NCI-H2029 (cell line): ENCODE results near the gene TMEM244.
"Not testable (repeated sequence)": the region's sequence is repeated elsewhere in the genome, so short reads cannot be mapped to it uniquely, and the experiment has no call there.

Experiments
- DNase-seq: peaks from one replicate; lab custom pipeline; 2025; lab: John Stamatoyannopoulos, UW

The TMEM244 gene, protein sequence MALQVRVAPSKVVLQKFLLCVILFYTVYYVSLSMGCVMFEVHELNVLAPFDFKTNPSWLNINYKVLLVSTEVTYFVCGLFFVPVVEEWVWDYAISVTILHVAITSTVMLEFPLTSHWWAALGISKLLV

GRCh38 chr6:129860908-129861665 lies at the start of gene TMEM244:
TSS of gene TMEM244 (minus strand) at chr6:129861315. CDS start at chr6:129861188, 127 bp downstream.
- no peak for DNase-seq

DNA sequence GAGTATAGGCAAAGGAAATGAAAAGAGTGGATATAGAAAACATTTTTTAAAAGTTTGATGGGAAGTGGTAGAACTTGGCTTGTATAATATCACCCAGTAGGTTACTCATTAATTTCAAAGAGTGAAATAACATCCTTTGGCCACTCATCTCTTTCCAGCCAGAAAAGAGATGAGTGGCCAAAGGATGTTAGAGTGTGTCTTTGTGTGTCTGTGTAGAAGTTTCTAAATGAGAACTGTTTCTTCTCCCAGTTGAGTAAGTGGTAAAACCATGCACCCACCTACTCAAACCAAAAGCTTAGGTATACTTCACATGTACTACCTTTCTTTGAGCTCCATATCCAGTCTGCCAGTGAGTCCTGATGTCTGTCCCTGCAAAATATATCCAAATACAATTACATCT lies 47.7 kb upstream of the TMEM244 start:
- DNase-seq, result no peak

GRCh38 chr6:129908356-129908755 lies 47.2 kb upstream of the TMEM244 start:
- DNase-seq, result no peak

- no peak for DNase-seq
Measured at GRCh38 chr6:129906515-129907077, 45.5 kb upstream of the TMEM244 start.

GRCh38 chr6:129903082-129903481 lies 42.0 kb upstream of the TMEM244 start:
- no peak for DNase-seq

DNA sequence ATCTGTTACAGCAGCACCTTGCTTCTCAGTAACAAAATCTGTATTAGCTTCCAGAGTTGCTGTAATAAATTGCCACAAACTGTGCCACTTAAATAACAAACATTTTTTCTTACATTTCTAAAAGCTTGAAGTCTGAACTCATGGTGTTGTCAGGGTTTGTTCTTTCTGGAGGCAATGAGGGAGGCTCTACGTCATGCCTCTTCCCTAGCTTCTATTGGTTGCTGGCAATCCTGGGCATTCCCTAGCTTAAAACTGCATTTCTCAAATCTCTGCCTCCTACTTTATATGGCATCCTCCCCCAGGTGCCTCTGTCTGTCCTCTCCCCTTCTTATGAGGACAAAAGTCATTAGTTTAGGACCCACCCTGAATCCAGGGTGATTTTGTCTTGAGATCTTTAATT lies 41.6 kb upstream of the TMEM244 start:
- DNase-seq, result no peak

DNA sequence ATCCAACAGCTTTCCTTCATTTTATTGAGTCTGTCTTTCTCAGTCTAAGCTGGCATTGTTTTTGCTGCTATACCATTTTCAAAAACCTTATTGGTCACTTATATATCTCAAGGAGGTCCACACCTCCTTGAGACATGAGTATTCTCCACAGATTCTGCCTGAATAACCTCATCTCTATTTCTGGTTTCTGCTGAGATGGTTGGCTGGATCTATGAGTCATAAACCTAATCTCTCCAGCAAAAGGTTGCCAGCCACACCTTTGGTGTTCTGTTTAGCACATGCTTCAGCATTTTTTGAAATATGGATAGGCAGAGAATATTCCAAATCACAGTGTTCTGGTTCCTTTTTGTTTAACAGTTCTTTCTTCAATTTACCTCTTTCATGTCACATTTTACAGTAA lies 40.8 kb upstream of the TMEM244 start:
- no peak for DNase-seq

DNA sequence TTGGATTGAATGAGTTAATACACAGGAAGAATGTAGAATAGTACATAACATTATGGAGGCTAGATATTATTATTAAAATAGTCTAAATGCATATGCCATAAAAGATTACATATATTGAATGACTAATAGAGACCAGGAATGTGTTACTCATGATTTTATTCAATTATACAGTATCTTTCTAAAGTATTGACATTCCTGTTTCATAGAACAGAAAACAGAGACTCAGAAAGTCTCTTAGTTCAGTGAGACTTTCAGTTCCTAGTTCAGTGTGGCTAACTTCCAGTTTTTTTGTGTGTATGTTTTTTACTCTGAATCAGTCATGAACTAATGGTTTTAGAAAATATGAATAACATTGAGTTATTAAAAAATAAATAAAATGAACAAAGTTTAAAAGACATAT lies 34.6 kb upstream of the TMEM244 start:
- no peak for DNase-seq

GRCh38 chr6:129894921-129895320 lies 33.8 kb upstream of the TMEM244 start:
- no peak for DNase-seq

DNA sequence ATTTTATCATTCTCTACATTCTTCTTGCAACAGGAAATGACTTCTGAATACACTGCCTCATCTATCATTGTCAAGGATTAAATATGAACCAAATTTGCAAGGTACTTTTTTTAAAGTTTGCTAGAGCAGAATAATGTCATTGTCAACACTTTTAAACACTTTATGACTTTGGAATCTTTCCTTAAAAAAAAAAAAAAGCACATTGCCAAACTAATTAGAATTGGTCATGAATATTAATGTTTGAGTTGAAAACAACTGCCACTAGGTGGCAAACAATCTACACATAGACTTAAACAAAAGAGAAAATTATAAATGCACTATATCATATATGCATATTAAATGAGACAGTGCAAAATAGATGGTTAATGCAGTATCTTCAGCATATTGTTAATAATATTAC lies 32.5 kb upstream of the TMEM244 start:
- no peak for DNase-seq

- no peak for DNase-seq
Measured at GRCh38 chr6:129890701-129891100, 29.6 kb upstream of the TMEM244 start.

- no peak for DNase-seq
Measured at GRCh38 chr6:129890164-129890563, 29.0 kb upstream of the TMEM244 start.

- DNase-seq, result no peak
Measured at GRCh38 chr6:129889580-129889979, 28.5 kb upstream of the TMEM244 start.

GRCh38 chr6:129886401-129887155 lies 25.5 kb upstream of the TMEM244 start:
- no peak for DNase-seq

- no peak for DNase-seq
Measured at GRCh38 chr6:129884211-129884610, 23.1 kb upstream of the TMEM244 start.

DNA sequence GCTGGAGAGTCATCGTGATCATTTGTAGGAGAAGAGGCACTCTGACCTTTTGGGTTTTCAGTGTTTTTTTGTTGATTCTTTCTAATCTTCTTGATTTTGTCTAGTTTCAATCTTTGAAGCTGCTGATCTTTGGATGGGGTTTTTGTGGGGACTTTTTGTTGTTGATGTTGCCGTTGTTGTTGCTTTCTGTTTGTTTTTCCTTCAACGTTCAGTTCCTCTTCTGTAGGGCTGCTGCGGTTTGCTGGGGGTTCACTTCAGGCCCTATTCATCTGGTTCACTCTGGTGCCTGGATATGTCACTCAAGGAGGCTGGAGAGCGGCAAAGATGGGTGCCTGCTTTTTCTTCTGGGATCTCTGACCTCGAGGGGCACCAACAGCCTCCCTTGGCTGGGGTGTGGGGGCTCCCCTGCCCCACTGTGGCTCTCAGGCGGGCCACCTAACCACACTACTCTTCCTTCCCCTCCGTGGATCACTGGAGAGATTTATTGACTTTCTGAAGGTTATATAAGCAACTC lies 21.5 kb upstream of the TMEM244 start:
- no peak for DNase-seq

GRCh38 chr6:129877894-129878293 lies 16.8 kb upstream of the TMEM244 start:
- DNase-seq, result not testable (repeated sequence)

DNA sequence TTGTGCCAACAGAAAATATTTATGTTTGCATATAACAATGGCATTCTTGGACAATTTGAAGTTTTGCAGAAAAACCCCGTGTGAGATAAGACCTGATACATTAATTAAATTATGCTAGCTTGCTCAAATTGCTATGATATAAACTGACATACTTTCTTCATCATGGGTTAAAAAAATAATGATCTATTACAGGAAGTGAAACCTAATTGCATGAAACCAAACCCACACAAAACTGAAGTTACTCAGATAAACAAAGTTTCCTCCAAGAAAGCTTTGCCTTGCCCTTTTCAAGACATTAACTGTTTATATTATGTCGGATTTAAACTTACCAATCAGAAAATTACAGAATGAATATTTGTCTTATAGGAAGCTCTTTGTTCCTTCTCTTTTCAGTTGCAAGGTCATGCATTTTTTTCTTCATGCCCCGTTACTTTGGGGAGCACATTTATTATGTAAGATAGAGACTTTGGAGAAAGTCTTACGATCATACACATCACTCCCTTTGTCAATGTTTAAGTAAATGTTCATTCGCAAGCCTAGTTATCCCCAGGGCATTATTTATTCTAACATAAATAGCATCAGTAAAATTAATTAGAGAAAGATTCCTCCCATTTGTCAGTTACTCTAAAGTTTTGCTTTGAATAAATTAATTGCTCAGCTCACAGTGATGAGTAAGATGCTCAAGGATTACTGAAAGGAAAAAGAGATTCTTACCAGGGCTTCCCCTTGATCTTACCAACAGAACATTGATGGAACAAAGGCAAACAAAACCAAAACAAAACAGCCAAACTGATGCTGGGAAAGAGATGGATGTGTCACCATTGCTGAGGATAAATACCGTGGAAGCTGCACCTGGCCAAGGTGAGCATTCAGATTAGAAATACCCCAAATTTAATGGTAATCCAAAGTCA lies 14.8 kb upstream of the TMEM244 start:
- no peak for DNase-seq

DNA sequence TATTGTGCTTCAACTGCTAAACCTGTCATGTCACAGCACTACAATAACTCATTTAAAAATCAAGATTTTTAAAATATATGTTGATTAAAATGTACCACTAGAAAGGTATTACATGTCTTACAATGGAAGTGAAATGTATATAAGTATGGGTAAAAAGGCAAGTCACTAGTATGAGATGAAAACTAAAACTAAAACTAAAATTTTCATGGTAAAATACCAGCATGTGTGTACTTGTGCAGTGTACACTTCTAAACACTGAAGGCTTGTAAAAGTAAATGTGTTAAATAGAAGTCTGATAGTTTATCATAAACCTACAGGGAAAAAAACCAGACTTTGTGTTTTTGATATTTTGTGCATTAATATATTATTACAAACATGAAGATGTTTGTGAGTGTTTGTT lies 13.7 kb upstream of the TMEM244 start:
- no peak for DNase-seq

GRCh38 chr6:129872586-129872985 lies 11.5 kb upstream of the TMEM244 start:
- DNase-seq, result no peak

- no peak for DNase-seq
Measured at GRCh38 chr6:129871221-129871620, 10.1 kb upstream of the TMEM244 start.

- no peak for DNase-seq
Measured at GRCh38 chr6:129867403-129867802, 6.3 kb upstream of the TMEM244 start.
